ENCODE measurements around the gene DUOX1. TPM values are rescaled to one million over a fixed set of nuclear protein-coding genes. Genes with fewer than 3 reads are reported as not detected.

DUOX1 gene
- total RNA-seq, 1 donor from 2014 or later, result not detected

DNA sequence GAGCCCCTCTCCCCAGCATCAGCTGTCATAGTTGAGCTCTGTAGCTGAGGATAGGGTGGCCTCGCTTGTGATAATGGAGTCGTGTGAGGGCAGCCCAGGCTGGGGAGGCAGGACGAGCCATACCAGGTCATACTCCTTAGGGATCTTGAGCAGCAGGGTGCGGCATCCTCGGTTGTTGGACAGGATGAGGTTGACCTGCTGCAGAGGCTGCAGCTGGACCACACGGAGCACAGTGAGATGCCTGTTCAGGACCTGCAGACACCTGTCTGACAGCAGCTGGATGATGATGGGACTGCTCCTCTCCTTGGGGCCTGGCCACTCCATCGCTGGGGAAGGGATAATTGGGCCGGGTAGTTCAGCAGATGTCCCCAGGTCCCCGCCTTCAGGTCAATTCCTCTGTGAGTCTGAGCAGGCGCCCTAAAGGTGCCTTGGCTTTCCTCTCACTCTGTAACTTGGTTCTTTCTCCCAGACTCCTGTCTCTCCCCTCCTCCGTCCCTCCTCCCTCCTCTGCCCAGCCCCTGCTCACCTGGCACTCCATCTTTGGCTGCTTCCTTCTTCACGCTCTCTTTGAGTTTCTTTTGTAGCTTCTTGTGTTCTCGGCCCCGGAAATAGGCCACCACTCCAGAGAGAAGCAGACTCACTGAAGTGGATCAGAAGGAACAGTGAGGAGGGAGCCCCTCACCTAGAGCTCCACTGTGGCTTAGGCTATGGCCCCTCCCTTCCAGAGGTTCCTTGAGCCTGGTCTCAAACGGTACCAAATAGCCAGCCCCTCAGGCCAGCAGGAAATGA is 23.6 kb upstream of the DUOX1 start:
- no peaks in the 10 kb centered on the region for H3K4me1 Mint-ChIP-seq (ENCODE audit: unreplicated experiment)
- no peak overlapping the region for H3K4me3 Mint-ChIP-seq (ENCODE audit: unreplicated experiment)
- no peaks in the 10 kb centered on the region for H3K9me3 Mint-ChIP-seq (ENCODE audit: unreplicated experiment)
- H3K27ac Mint-ChIP-seq (ENCODE audit: unreplicated experiment), result no peak overlapping the region
- H3K27me3 Mint-ChIP-seq (ENCODE audit: unreplicated experiment), result peaks cover 31% of the 10 kb centered on the region
- TF ChIP-seq, protein P1, sequence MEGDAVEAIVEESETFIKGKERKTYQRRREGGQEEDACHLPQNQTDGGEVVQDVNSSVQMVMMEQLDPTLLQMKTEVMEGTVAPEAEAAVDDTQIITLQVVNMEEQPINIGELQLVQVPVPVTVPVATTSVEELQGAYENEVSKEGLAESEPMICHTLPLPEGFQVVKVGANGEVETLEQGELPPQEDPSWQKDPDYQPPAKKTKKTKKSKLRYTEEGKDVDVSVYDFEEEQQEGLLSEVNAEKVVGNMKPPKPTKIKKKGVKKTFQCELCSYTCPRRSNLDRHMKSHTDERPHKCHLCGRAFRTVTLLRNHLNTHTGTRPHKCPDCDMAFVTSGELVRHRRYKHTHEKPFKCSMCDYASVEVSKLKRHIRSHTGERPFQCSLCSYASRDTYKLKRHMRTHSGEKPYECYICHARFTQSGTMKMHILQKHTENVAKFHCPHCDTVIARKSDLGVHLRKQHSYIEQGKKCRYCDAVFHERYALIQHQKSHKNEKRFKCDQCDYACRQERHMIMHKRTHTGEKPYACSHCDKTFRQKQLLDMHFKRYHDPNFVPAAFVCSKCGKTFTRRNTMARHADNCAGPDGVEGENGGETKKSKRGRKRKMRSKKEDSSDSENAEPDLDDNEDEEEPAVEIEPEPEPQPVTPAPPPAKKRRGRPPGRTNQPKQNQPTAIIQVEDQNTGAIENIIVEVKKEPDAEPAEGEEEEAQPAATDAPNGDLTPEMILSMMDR (IDR thresholded peaks at IDR 0.05), result no peak
- no peaks in the 10 kb centered on the region for H3K36me3 Mint-ChIP-seq (ENCODE audit: unreplicated experiment)
- DNase-seq (ENCODE audit: extremely low spot score, unreplicated experiment), result no peak

DNA sequence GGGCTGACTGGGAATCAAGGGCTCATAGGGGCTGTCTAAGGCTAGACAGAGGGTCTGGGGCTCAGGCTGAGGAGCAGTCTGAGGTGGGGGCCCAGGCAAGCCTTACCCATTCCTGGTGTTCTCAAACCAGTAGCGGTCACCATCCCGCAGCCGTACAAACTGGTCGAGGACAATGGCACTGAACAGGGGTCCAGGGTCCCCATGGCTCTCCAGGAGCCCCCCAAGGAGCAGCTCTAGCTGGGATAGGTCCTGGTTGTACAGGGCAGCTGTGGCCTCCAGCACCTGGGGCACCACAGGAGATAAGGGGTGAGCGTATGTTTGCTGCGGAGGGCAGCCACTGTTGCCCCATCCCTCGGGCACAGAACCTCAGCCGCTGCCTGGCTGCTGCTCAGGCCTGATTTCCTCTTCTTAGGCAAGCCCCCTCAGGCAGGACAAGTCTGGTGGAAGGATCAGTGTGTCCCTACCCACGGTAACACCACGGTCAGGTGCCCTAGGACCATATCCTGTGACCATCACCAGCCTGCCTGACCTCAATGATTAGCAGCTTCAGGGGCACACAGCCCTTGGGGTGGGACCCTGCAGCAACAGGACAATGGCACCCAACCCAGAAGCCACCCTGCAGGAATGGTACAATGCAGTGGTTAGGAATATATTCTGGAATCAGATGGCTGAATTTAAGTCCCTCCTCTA is 21.7 kb upstream of the DUOX1 start:
- no peaks in the 10 kb centered on the region for H3K9me3 Mint-ChIP-seq (ENCODE audit: unreplicated experiment)
- no peak overlapping the region for H3K27ac Mint-ChIP-seq (ENCODE audit: unreplicated experiment)
- TF ChIP-seq, protein P1 (IDR thresholded peaks at IDR 0.05), result no peak
- no peak for DNase-seq (ENCODE audit: extremely low spot score, unreplicated experiment)
- peaks cover 44% of the 10 kb centered on the region for H3K27me3 Mint-ChIP-seq (ENCODE audit: unreplicated experiment)
- H3K4me1 Mint-ChIP-seq (ENCODE audit: unreplicated experiment), result peaks cover 7% of the 10 kb centered on the region
- H3K4me3 Mint-ChIP-seq (ENCODE audit: unreplicated experiment), result no peak overlapping the region
- H3K36me3 Mint-ChIP-seq (ENCODE audit: unreplicated experiment), result no peaks in the 10 kb centered on the region

DNA sequence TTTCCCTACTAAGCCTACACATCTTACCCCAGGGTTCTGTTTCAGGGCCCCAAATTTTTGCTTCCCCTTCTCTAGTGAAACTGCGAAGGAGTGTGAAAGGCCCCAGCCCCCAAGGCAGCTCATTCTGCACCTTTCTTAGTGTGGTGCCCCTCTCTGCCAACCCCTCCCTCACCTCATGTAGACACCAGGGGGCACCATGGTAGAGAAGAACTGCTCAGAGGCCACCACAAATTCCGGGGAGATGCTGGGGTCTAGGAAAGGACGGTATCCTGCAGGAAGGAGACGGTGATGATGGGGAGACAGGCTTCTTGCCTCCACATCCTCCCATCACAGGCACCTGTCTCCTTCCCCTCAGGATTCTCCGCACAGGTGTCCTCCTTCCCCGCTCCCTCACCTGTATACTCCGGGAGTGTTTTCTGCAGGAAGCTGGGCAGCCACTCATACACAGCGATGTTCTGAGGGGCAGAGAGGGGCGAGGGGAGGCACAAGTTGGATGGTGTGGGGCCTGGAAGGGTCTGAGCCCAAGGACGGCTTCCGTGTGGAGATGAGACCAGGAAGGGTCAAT is 19.5 kb upstream of the DUOX1 start:
- TF ChIP-seq, protein P1 (IDR thresholded peaks at IDR 0.05), result no peak
- Mint-ChIP-seq H3K4me3 (ENCODE audit: unreplicated experiment) (no peak overlapping the region), H3K9me3 (ENCODE audit: unreplicated experiment) (no peaks in the 10 kb centered on the region), H3K27ac (ENCODE audit: unreplicated experiment) (no peak overlapping the region), H3K36me3 (ENCODE audit: unreplicated experiment) (no peaks in the 10 kb centered on the region), H3K4me1 (ENCODE audit: unreplicated experiment) (peaks cover 8% of the 10 kb centered on the region), H3K27me3 (ENCODE audit: unreplicated experiment) (peaks cover 57% of the 10 kb centered on the region)
- no peak for DNase-seq (ENCODE audit: extremely low spot score, unreplicated experiment)

DNA sequence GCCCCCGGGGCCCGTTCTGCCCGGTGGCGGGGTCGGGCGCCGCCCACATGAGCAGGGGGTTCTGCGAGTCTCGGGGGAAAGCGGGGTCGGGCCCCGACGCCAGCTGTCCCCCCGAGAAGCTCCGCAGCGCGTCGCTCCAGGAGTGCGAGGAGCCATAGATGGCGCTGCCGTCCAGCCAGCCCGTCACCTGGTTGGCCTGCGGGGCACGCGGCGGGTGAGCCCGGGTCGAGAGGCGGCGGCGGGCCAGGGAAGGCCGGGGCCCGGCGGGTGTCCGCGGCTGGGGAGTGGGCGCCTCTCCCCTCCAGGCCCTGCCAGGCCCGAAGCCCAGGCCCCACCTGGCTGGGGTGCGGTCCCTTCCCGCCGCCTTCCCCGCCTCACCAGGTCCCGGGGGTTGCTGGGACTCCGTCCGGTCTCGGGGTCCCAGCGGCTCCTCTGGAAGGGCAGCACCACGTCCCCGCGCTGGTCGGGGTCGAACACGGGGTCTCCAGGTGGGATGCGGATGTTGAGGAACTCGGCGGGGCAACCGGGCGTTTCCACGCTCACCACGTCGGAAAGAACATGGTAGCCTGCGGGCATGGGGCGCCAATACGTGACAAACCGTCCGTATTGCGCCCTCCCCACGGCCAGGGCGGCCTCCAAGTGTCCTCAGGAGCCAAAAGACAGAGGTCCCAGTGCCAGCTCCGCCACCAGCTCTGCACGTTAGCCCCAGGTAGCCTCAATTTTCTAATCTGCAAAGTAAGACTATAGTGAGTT is 18.2 kb upstream of the DUOX1 start:
- TF ChIP-seq, protein P1 (IDR thresholded peaks at IDR 0.05), result no peak
- DNase-seq (ENCODE audit: extremely low spot score, unreplicated experiment), result no peak
- Mint-ChIP-seq H3K36me3 (ENCODE audit: unreplicated experiment) (no peaks in the 10 kb centered on the region), H3K4me3 (ENCODE audit: unreplicated experiment) (no peak overlapping the region), H3K9me3 (ENCODE audit: unreplicated experiment) (no peaks in the 10 kb centered on the region), H3K27me3 (ENCODE audit: unreplicated experiment) (peaks cover 62% of the 10 kb centered on the region), H3K4me1 (ENCODE audit: unreplicated experiment) (peaks cover 8% of the 10 kb centered on the region), H3K27ac (ENCODE audit: unreplicated experiment) (no peak overlapping the region)

Measured in osteocyte (in vitro differentiated cells).